Measurements from ENCODE around the gene HRH4. TPM values are rescaled to one million over a fixed set of nuclear protein-coding genes. Genes with fewer than 3 reads are reported as not detected.

HRH4 gene
- total and polyA plus RNA-seq, 2 donors (not counting 3 experiments of a cell fraction or from before 2014, with no cell fraction given): 0.03 TPM; not detected in 1

- no peak for FAIRE-seq
- no peak for TF ChIP-seq JUN (IDR thresholded peaks at IDR 0.05; ENCODE audit: borderline replicate concordance, insufficient read depth, insufficient read length, low read depth)
- no peak for TF ChIP-seq EZH2 (IDR thresholded peaks at IDR 0.05; ENCODE audit: borderline replicate concordance, low read depth, low read length, severe bottlenecking)
- TF ChIP-seq POLR2AphosphoS5 (IDR thresholded peaks at IDR 0.05; ENCODE audit: insufficient read depth, low read depth, low read length): no peak
- TF ChIP-seq MYC (IDR thresholded peaks at IDR 0.05; ENCODE audit: low read depth, low read length): no peak
- no peak for TF ChIP-seq GATA2 (IDR thresholded peaks at IDR 0.05; ENCODE audit: insufficient read depth, insufficient read length, low read depth, low read length)
- TF ChIP-seq FOS (IDR thresholded peaks at IDR 0.05; ENCODE audit: borderline replicate concordance, insufficient read depth, low read length): no peak
- H3K9ac ChIP-seq (replicated peaks; ENCODE audit: extremely low read depth, insufficient read depth, low read length): no peak overlapping the region
These were observed 2.7 kb downstream of the HRH4 start for GRCh38 chr18:24462838-24463775.

More at GRCh38 chr18:24462838-24463775, 2.7 kb downstream of the HRH4 start:
- H3K9me3 ChIP-seq (replicated peaks; ENCODE audit: control insufficient read depth, insufficient read depth, low read length): no peaks in the 10 kb centered on the region
- H3K4me1 ChIP-seq (ENCODE audit: control insufficient read depth, extremely low read depth, insufficient read depth, low read length): no peaks in the 10 kb centered on the region
- no peaks in the 10 kb centered on the region for H3K27me3 ChIP-seq (ENCODE audit: control insufficient read depth in 2 of 2, insufficient read depth in 2 of 2, low read length in 2 of 2)
- intact Hi-C loops (cut with micrococcal nuclease): no loop called here
- POLR2A ChIA-PET: no interaction called here
- H2AFZ ChIP-seq (ENCODE audit: low read depth, low read length): no peak overlapping the region
- CTCF ChIA-PET: interaction anchor here (1.4 to 3.1 kb wide), 3 partner anchors 11 to 103 kb away, joined by 3 to 11 read pairs (median 6); no protein-coding TSS in a partner anchor
- no peaks in the 10 kb centered on the region for H3K79me2 ChIP-seq (ENCODE audit: control insufficient read depth, insufficient read depth, low read length)
- DNase-seq (ENCODE audit: low read depth, low spot score): no peak
- H4K20me1 ChIP-seq (replicated peaks; ENCODE audit: control insufficient read depth, extremely low read depth, insufficient read depth, low read length): no peaks in the 10 kb centered on the region
- no TSS peak for BruUV-seq (replicated peaks)
- dilution Hi-C loops (cut with MboI; ENCODE audit: extremely low pct_ligation_motif_present, low sequenced_read_pairs): no loop called here
- H3K36me3 ChIP-seq (ENCODE audit: control insufficient read depth in 2 of 2, extremely low read depth in 1 of 2, insufficient read depth in 2 of 2, low read length in 2 of 2): no peaks in the 10 kb centered on the region
- H3K4me2 ChIP-seq (ENCODE audit: insufficient read depth, low read length): no peak overlapping the region
- H3K4me3 ChIP-seq (replicated peaks in 1 of 3; ENCODE audit: insufficient read depth in 1 of 3, low read depth in 1 of 3, low read length in 3 of 3): no peak overlapping the region
- H3K9me1 ChIP-seq (replicated peaks; ENCODE audit: control insufficient read depth, extremely low read depth, insufficient read depth, low read length): no peaks in the 10 kb centered on the region
- H3K27ac ChIP-seq (ENCODE audit: insufficient read depth, low read depth, low read length): no peak overlapping the region
